Tibial nerve (tissue), 4 donors: Measurements from ENCODE around the gene GAS2. TPM values are rescaled to one million over a fixed set of nuclear protein-coding genes. Genes with fewer than 3 reads are reported as not detected.

Source experiments
- DNase-seq, 2 donors: peaks; one replicate each; pipeline ENCODE4 v3.0.0-alpha.2; 2019; ENCODE audit warnings: low spot score in 2 of 2
- H3K27ac ChIP-seq, 4 donors: fragments of 200-600 bp; sonication (generic) in 3 of 4; one replicate each; pipeline ENCODE4 v1.5.1; 2017 to 2019; ENCODE audit warnings: mild to moderate bottlenecking in 1 of 4
- H3K27me3 ChIP-seq, 2 donors: fragments of 200-600 bp; sonication (generic) in 1 of 2; one replicate each; pipeline versions ENCODE4 v1.5.1 to v1.6.0; 2017 to 2019
- H3K36me3 ChIP-seq, 3 donors: fragments of 200-600 bp; sonication (generic); one replicate each; pipeline ENCODE4 v1.5.1; 2018 to 2019
- H3K4me1 ChIP-seq, 4 donors: fragments of 200-600 bp; sonication (generic) in 3 of 4; one replicate each; pipeline ENCODE4 v1.5.1; 2017 to 2019
- H3K4me3 ChIP-seq, 4 donors: fragments of 200-600 bp; sonication (generic) in 3 of 4; one replicate each; pipeline ENCODE4 v1.5.1; 2017 to 2019; ENCODE audit warnings: mild to moderate bottlenecking in 1 of 4, moderate library complexity in 1 of 4
- H3K9me3 ChIP-seq, 4 donors: fragments of 200-600 bp; sonication (generic) in 3 of 4; one replicate each; pipeline ENCODE4 v1.5.1; 2017 to 2019
- EP300 ChIP-seq, 2 donors: sonication (generic); formaldehyde crosslinking; IDR thresholded peaks; one replicate each; pipeline ENCODE4 v1.6.1; 2017; ENCODE audit warnings: antibody characterized with exemption in 2 of 2, mild to moderate bottlenecking in 1 of 2
- POLR2A ChIP-seq, 2 donors: fragments of 450-650 bp; IDR thresholded peaks; one replicate each; pipeline ENCODE4 v1.6.1; 2017; ENCODE audit warnings: antibody characterized with exemption in 2 of 2, mild to moderate bottlenecking in 2 of 2, moderate library complexity in 2 of 2
- WGBS, 2 donors: methylation state at CpG; one replicate each; pipeline ENCODE4 v1.1.5; 2018; 5-methylcytosine and 5-hydroxymethylcytosine counted together
- total RNA-seq, 4 donors: library from RNA; depleted of rRNA; stranded (reverse); fragments of >200 nt; gene quantifications; one replicate each; pipeline ENCODE4 v1.1.0, GENCODE V29; 2016
- TF ChIP-seq, protein P1 (sequence below), 5 experiments: fragments of 200-600 bp in 3 of 5; fragments of 450-650 bp in 2 of 5; sonication (generic) in 3 of 5; IDR thresholded peaks; one replicate each; pipeline ENCODE4 v1.5.1; 2016 to 2019; ENCODE audit warnings: antibody characterized with exemption in 5 of 5, mild to moderate bottlenecking in 3 of 5, moderate library complexity in 2 of 5

Gene GAS2
- total RNA-seq, 4 donors from 2014 or later, result 9.3 to 41.5 (median 18.0) TPM

DNA sequence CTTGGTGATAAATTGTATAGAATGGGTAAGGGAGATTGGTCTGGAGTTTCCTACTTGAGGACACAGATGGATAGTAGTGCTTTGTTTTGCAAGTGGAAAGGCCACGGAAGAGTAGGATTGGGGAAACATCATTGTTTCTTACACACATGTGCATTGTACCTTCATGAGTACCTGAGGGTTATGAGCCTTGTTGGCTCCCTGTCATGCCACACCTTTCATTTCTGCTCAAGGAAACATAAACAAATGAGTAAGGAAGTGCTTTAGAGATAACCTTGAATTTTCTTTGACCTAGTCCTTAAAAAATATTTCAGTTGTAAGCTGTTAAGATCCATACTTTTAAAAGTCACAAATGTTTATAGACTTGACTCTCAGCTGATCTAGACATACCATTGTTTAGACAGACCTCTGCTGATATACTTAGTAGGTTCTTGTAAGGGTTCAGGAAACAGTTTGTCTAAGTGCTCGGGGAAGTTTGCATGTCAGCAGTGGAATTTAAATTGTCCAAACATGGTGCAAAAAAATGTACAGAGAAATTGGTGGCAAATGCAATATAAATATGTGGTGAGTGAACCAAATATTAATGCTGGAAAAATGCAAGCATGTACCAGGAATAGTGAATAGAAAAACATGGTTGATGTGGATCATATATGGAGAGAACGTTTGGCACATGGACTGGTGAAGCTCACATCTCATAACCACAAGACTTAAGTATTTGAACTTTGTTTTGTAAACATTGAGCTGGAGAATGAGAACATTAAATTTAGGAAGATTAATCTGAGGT is 40.9 kb downstream of the GAS2 start:
- no peaks in the 10 kb centered on the region for H3K36me3 ChIP-seq
- TF ChIP-seq POLR2A (IDR thresholded peaks at IDR 0.05) (no peak), EP300 (IDR thresholded peaks at IDR 0.05) (no peak)
- TF ChIP-seq, protein P1, sequence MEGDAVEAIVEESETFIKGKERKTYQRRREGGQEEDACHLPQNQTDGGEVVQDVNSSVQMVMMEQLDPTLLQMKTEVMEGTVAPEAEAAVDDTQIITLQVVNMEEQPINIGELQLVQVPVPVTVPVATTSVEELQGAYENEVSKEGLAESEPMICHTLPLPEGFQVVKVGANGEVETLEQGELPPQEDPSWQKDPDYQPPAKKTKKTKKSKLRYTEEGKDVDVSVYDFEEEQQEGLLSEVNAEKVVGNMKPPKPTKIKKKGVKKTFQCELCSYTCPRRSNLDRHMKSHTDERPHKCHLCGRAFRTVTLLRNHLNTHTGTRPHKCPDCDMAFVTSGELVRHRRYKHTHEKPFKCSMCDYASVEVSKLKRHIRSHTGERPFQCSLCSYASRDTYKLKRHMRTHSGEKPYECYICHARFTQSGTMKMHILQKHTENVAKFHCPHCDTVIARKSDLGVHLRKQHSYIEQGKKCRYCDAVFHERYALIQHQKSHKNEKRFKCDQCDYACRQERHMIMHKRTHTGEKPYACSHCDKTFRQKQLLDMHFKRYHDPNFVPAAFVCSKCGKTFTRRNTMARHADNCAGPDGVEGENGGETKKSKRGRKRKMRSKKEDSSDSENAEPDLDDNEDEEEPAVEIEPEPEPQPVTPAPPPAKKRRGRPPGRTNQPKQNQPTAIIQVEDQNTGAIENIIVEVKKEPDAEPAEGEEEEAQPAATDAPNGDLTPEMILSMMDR (IDR thresholded peaks at IDR 0.05), result no peak
- H3K4me3 ChIP-seq, result no peak overlapping the region
- no peaks in the 10 kb centered on the region for H3K27me3 ChIP-seq
- DNase-seq, result no peak
- peaks cover 0 to 8% (median 0%) of the 10 kb centered on the region in 4 donors for H3K4me1 ChIP-seq
- 75 to 77% methylated on average over 3 of the region's 3 CpGs for WGBS, 2 donors
- H3K27ac ChIP-seq, result no peak overlapping the region
- H3K9me3 ChIP-seq, result no peaks in the 10 kb centered on the region

DNA sequence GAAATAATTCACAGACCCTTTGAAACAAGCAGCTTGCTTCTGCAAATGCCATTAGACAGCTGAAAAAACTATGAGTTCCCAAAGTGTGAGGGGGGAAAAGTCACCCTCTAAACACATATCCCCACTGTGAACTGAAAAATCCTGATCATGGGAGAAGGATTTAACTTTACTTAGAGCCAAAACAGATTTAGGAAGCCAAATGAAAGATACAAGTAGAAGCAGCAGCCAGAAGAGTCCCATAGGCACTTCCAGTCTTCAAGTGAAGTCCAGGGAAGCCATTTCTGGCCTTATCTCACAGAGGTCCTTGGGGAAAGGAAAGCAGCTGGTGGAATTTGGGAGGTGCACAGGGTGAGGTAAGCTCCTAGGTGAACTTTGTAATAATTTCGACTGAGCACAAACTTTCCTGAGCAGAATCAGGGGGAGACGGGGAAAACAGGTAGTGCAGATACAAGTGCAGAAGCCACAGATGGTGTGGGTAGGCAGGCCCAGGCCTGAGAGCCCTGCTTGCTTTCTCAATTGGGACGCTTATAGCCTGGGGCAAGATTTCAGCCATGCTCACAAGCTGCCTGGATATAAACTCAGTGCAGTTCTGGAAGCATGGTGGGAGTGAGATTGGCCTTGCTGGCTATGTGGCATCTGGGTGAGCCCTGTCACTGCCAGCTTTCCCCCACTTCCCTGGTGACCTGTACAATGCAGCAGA is 44.8 kb downstream of the GAS2 start:
- 62 to 66% methylated on average over 3 of the region's 3 CpGs for WGBS, 2 donors
- no peak for DNase-seq
- no peaks in the 10 kb centered on the region for H3K27me3 ChIP-seq
- peaks cover 0 to 8% (median 0%) of the 10 kb centered on the region in 4 donors for H3K9me3 ChIP-seq
- H3K27ac ChIP-seq, result no peak overlapping the region
- TF ChIP-seq, protein P1 (IDR thresholded peaks at IDR 0.05), result no peak
- no peak for TF ChIP-seq EP300 (IDR thresholded peaks at IDR 0.05)
- no peak for TF ChIP-seq POLR2A (IDR thresholded peaks at IDR 0.05)
- no peaks in the 10 kb centered on the region for H3K4me1 ChIP-seq
- H3K36me3 ChIP-seq, result no peaks in the 10 kb centered on the region
- no peak overlapping the region for H3K4me3 ChIP-seq

DNA sequence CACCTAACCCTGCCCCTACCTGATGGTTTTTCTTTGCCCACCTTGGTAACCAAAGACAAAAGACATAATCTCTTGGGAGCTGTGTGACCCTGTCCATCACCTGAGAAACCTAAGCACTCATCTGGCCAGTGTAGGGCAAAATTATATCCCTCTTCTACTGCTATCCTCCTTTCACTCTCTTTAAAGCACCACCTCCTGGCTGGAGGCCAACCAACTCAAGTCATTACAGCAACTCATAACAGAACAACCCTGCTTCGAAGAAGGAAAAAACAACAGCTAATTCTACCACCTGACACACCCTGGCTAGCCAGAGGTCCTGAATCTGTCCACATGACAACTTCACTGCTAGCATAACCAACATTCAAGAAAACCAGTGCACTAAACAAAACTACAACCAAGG is 45.5 kb downstream of the GAS2 start:
- Histone ChIP-seq H3K9me3 (peaks cover 0 to 15% (median 0%) of the 10 kb centered on the region in 4 donors), H3K27ac (no peak overlapping the region), H3K27me3 (no peaks in the 10 kb centered on the region), H3K4me1 (no peaks in the 10 kb centered on the region), H3K4me3 (no peak overlapping the region), H3K36me3 (no peaks in the 10 kb centered on the region)
- WGBS, 2 donors, result 19 to 29% methylated on average over 1 of the region's 1 CpG
- TF ChIP-seq EP300 (IDR thresholded peaks at IDR 0.05), result no peak
- TF ChIP-seq, protein P1 (IDR thresholded peaks at IDR 0.05), result no peak
- TF ChIP-seq POLR2A (IDR thresholded peaks at IDR 0.05), result no peak
- DNase-seq, result no peak

DNA sequence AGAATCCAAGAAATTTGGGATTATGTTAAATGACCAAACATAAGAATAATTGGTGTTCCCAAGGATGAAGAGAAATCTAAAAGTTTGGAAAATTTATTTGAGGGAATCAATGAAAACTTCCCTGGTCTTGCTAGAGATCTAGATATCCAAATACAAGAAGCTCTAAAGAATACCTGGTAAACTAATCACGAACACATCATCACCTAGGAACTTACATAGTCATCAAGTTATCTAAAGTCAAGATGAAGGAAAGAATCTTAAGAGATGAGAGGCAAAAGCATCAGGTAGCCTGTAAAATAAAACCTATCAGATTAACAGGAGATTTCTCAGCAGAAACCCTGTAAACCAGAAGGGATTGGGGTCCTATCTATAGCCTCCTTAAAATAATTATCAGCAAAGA is 46.9 kb downstream of the GAS2 start:
- TF ChIP-seq POLR2A (IDR thresholded peaks at IDR 0.05) (no peak), EP300 (IDR thresholded peaks at IDR 0.05) (no peak)
- TF ChIP-seq, protein P1 (IDR thresholded peaks at IDR 0.05), result no peak
- H3K9me3 ChIP-seq, result peaks cover 0 to 21% (median 0%) of the 10 kb centered on the region in 4 donors

DNA sequence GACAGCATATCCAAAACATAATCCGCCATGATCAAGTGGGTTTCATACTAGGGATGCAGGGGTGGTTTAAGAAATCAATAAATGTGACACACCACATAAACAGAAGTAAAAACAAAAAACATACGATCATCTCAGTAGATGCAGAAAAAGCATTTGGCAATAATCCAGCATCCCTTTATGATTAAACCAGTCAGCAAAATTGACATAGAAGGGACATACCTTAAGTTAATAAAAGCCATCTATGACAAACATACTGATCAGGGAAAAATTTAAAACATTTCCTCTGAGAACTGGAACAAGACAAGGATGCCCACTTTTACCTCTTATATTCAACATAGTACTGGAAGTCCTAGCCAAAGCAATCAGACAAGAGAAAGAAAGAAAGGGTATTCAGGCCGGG is 49.6 kb downstream of the GAS2 start:
- H3K27me3 ChIP-seq, result no peaks in the 10 kb centered on the region
- WGBS, 2 donors, result 86 to 87% methylated on average over 3 of the region's 3 CpGs
- DNase-seq, result no peak
- H3K27ac ChIP-seq, result no peak overlapping the region
- H3K9me3 ChIP-seq, result peaks cover 0 to 21% (median 0%) of the 10 kb centered on the region in 4 donors
- H3K36me3 ChIP-seq, result no peaks in the 10 kb centered on the region
- no peaks in the 10 kb centered on the region for H3K4me1 ChIP-seq
- H3K4me3 ChIP-seq, result no peak overlapping the region
- TF ChIP-seq EP300 (IDR thresholded peaks at IDR 0.05) (no peak), POLR2A (IDR thresholded peaks at IDR 0.05) (no peak)
- TF ChIP-seq, protein P1 (IDR thresholded peaks at IDR 0.05), result no peak

More for the DNA sequence above, 46.9 kb downstream of the GAS2 start:
- no peaks in the 10 kb centered on the region for H3K27me3 ChIP-seq
- no peaks in the 10 kb centered on the region for H3K4me1 ChIP-seq
- DNase-seq, result no peak
- H3K36me3 ChIP-seq, result no peaks in the 10 kb centered on the region
- WGBS, 2 donors, result 96 to 98% methylated on average over 1 of the region's 1 CpG
- H3K4me3 ChIP-seq, result no peak overlapping the region
- H3K27ac ChIP-seq, result no peak overlapping the region
